Parathyroid adenoma (tissue), 2 donors: ENCODE results near the gene ZNF593OS.

Source experiments
- H2AFZ ChIP-seq: fragments of 300-600 bp; sonication (generic); one replicate; pipeline ENCODE4 v1.7.0; 2017; ENCODE audit warnings: antibody characterized with exemption, mild to moderate bottlenecking
- H3K27ac ChIP-seq: fragments of 300-600 bp; sonication (generic); one replicate; pipeline ENCODE4 v1.7.0; 2017
- H3K27me3 ChIP-seq: fragments of 300-600 bp; sonication (generic); one replicate; pipeline ENCODE4 v1.7.0; 2017; ENCODE audit warnings: low read length; ENCODE audit not compliant: control insufficient read depth, insufficient read depth
- H3K36me3 ChIP-seq: fragments of 300-600 bp; sonication (generic); one replicate; pipeline ENCODE4 v1.7.0; 2017; ENCODE audit warnings: low read length; ENCODE audit not compliant: control insufficient read depth, insufficient read depth
- H3K4me1 ChIP-seq: fragments of 300-600 bp; sonication (generic); one replicate; pipeline ENCODE4 v1.7.0; 2017; ENCODE audit warnings: control low read depth
- H3K4me2 ChIP-seq: fragments of 300-600 bp; sonication (generic); one replicate; pipeline ENCODE4 v1.7.0; 2017; ENCODE audit warnings: low read length
- H3K4me3 ChIP-seq: fragments of 300-600 bp; sonication (generic); one replicate; pipeline ENCODE4 v1.7.0; 2017; ENCODE audit warnings: low read depth, low read length
- H3K79me2 ChIP-seq: fragments of 300-600 bp; sonication (generic); one replicate; pipeline ENCODE4 v1.7.0; 2017; ENCODE audit warnings: control low read depth
- H3K9ac ChIP-seq: fragments of 300-600 bp; sonication (generic); one replicate; pipeline ENCODE4 v1.7.0; 2017; ENCODE audit warnings: mild to moderate bottlenecking
- H3K9me3 ChIP-seq: fragments of 300-600 bp; sonication (generic); one replicate; pipeline ENCODE4 v1.7.0; 2017; ENCODE audit warnings: low read length; ENCODE audit not compliant: control insufficient read depth
- TF ChIP-seq, protein P1 (sequence below): fragments of 300-600 bp; sonication (generic); IDR thresholded peaks from one replicate; pipeline ENCODE4 v1.7.0; 2017; ENCODE audit warnings: antibody characterized with exemption, mild to moderate bottlenecking
- donor health status: primary hyperparathyroidism.

Gene ZNF593OS

DNA sequence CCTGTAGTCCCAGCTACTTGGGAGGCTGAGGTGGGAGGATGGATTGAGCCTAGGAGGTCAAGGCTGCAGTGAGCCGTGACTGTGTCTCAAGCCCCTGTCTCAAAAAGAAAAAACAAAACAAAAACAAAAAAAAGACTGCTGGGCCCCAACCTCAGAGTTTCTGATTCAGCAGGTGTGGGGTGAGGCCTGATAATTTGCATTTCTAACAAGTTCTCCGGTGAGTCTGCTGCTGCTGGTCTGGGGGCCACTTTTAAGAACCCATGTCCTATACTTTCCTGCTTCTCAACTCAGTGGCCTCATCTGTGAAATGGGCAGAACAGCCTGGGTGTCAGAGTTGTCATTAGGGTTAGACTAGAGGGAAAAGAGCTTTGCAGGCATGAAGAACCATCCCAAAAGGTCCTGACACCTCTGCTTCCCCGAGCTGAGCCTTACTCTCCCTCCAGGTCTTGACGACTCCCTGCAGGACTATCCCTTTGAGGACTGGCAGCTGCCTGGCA, 8.4 kb upstream of the ZNF593OS start:
- Histone ChIP-seq H3K36me3 (no peaks in the 10 kb centered on the region), H2AFZ (no peak overlapping the region), H3K79me2 (no peaks in the 10 kb centered on the region), H3K4me1 (peaks cover 6% of the 10 kb centered on the region), H3K4me2 (no peak overlapping the region), H3K27ac (no peak overlapping the region), H3K9ac (no peak overlapping the region), H3K9me3 (no peaks in the 10 kb centered on the region), H3K27me3 (no peaks in the 10 kb centered on the region), H3K4me3 (no peak overlapping the region)
- TF ChIP-seq, protein P1, sequence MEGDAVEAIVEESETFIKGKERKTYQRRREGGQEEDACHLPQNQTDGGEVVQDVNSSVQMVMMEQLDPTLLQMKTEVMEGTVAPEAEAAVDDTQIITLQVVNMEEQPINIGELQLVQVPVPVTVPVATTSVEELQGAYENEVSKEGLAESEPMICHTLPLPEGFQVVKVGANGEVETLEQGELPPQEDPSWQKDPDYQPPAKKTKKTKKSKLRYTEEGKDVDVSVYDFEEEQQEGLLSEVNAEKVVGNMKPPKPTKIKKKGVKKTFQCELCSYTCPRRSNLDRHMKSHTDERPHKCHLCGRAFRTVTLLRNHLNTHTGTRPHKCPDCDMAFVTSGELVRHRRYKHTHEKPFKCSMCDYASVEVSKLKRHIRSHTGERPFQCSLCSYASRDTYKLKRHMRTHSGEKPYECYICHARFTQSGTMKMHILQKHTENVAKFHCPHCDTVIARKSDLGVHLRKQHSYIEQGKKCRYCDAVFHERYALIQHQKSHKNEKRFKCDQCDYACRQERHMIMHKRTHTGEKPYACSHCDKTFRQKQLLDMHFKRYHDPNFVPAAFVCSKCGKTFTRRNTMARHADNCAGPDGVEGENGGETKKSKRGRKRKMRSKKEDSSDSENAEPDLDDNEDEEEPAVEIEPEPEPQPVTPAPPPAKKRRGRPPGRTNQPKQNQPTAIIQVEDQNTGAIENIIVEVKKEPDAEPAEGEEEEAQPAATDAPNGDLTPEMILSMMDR, result no peak

DNA sequence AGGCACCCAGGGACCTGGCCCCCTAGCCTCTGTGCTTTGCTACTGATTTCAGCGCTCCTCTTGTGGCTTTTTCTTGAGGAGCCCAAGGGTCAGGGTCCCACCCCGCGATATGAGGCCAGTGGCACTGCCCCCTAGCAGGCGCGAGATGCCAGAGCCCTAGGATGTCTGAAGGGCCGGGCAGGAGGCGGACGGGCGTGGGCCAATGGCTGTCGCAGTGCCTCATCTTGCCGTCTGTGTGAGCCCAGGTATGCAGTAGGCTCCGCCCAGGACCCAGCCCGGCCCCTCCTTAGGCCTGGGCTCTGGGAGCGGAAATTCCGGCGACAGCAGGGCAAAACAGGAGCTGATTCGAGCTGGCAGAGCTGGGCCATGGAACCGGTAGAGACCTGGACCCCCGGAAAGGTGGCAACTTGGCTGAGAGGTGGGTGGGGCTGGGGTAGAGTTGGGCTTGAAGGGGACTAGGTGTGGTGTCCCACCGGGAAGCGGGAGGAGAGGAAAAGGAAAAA, 5.6 kb upstream of the ZNF593OS start, which contains the start of gene CNKSR1:
Gene CNKSR1 (plus strand): TSS at position 310 of the 503 bp plus-strand sequence. CDS start 57 bp downstream, at position 367.
- Histone ChIP-seq H3K9ac (no peak within 1 kb of the TSS), H3K79me2 (no peaks in the 10 kb centered on the region), H3K27me3 (no peaks in the 10 kb centered on the region), H3K4me2 (peak within 1 kb of the TSS; percentile 79), H3K9me3 (no peaks in the 10 kb centered on the region), H3K4me1 (peaks cover 6% of the 10 kb centered on the region), H3K4me3 (peak within 1 kb of the TSS; percentile 88), H2AFZ (peak within 1 kb of the TSS; percentile 77), H3K27ac (peak within 1 kb of the TSS; percentile 49), H3K36me3 (no peaks in the 10 kb centered on the region)
- TF ChIP-seq, protein P1, result peak; percentile 31

DNA sequence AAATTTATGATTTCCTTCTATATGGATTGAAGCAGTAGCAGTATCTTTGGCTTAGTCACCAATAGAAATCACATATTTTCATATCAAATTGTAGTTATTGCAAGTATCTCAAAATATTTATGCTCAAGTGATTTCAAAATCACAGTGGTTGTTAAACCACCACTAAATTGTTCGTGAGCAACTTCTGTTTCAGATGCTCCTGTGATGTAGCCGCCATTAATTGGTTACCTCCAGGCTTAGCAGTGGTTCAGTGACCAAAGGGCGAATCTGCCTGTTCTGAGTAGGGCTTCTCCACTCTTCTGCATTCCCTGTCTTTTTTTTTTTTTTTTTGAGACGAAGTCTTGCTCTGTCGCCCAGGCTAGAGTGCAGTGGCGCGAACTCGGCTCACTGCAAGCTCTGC, 3.7 kb upstream of the ZNF593OS start:
- Histone ChIP-seq H3K4me2 (no peak overlapping the region), H2AFZ (no peak overlapping the region), H3K79me2 (no peaks in the 10 kb centered on the region), H3K4me3 (no peak overlapping the region), H3K27ac (no peak overlapping the region), H3K36me3 (no peaks in the 10 kb centered on the region), H3K27me3 (no peaks in the 10 kb centered on the region), H3K4me1 (peaks cover 10% of the 10 kb centered on the region), H3K9me3 (no peaks in the 10 kb centered on the region), H3K9ac (no peak overlapping the region)
- TF ChIP-seq, protein P1, result no peak

DNA sequence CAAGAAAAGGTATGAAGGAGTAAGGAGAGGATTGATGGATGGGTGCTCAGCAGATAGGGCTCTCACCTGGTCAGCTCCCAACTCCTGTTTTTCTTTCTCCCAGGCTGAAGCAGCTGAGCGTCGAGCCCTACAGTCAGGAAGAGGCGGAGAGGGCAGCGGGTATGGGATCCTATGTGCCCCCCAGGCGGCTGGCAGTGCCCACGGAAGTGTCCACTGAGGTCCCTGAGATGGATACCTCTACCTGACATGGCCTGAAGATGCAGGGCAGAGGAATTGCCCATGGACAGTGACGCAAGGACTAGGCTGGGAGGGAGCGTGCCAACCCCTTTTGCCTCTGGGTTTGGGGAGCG, 1.2 kb downstream of the ZNF593OS start:
- H3K36me3 ChIP-seq, result no peaks in the 10 kb centered on the region
- H3K9ac ChIP-seq, result no peak overlapping the region
- H3K79me2 ChIP-seq, result no peaks in the 10 kb centered on the region
- peak overlapping the region; percentile 93 for H3K4me3 ChIP-seq
- no peaks in the 10 kb centered on the region for H3K9me3 ChIP-seq
- peak overlapping the region; percentile 87 for H2AFZ ChIP-seq
- no peaks in the 10 kb centered on the region for H3K27me3 ChIP-seq
- H3K4me2 ChIP-seq, result peak overlapping the region; percentile 99
- TF ChIP-seq, protein P1, result no peak
- H3K4me1 ChIP-seq, result peaks cover 13% of the 10 kb centered on the region
- H3K27ac ChIP-seq, result peak overlapping the region; percentile 78
